Measurements from ENCODE around the gene SH3PXD2B.
"Not testable (repeated sequence)": the region's sequence is repeated elsewhere in the genome, so short reads cannot be mapped to it uniquely, and the experiment has no call there.

The SH3PXD2B gene

DNA sequence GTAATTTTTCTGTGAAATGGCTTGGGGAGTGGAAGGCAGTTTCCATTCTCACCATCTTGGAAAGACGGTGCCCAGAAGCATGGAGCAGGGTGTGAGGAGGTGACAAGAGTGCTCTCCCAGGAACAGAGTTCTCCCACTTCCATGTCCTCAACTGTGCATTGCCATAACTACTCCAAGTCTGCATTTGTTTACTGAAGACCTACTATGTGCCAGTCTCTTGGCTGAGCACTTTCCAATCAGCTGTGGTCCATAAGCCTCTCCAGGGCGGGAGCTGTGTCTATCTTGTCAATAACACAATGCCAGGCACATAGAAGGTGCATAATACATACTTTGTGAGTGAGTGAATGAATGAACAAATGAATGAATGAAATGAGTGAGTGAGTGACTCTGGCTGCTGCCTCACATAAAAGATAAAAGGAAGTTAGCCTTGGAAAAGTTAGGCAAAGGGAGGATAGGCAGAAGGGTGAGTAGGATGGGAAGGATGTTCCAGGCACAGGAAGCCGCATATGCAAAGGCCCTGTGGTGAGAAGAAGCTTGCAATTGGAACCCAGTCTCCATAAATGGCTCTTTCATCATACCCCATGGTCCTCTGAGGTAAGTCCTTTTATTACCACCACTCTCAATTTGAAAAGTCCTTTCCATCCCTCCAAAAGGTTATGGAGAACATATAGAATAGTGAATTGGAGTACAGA is 31.3 kb upstream of the SH3PXD2B start:
- DNase-seq, result no peak

DNA sequence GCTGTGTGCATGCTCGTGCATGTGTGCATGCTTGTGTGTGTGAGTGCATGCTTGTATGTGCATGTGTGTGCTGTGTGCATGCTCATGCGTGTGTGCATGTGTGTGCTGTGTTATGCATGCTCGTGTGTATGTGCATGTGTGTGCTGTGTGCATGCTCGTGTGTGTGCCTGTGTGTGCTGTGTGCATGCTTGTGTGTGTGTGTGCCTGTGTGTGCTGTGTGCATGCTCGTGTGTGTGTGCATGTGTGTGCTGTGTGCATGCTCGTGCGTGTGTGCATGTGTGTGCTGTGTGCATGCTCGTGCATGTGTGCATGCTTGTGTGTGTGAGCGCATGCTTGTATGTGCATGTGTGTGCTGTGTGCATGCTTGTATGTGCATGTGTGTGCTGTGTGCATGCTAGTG is 30.3 kb upstream of the SH3PXD2B start:
- DNase-seq, result no peak

DNA sequence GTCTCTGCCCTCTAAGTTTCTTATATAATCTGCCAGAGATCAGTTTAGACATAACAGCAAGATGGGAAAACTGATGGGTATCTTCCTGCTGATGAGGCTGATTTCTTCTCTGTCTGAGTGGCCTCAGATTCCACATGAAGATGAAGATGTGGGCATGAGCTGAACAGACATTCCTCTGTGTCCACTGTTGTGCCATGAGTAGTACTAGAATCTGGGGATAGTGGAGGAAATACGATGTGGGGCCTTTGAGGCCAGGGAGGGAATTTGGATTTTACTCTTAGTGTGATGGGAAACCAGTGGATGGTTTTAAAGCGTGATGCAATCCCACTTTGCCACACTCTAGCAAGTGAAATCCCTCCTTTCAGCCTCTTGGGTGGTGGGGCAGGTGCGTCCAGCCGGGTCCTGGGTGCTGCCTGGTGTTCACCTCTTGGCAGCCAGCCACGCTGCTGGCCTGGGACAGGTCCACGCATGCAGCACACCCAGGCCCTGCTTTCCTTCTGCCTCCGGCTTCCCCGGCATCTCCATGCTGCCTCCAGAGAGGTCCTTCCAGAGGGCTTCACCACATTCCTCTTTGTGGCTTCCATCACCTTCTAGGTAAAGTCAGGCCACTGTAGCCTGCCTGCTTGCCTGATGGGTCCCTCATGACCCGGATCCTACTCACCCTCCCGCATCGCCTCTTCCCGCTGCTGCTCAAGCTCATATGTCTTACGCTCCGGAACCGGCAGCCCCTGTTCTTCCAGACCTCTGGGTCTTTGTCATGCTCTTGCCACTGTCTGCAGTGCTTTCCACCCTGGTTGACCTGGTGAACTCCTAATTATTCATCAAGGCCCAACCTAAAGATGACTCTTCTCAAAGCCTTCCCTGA is 28.1 kb upstream of the SH3PXD2B start:
- no peak for DNase-seq

DNA sequence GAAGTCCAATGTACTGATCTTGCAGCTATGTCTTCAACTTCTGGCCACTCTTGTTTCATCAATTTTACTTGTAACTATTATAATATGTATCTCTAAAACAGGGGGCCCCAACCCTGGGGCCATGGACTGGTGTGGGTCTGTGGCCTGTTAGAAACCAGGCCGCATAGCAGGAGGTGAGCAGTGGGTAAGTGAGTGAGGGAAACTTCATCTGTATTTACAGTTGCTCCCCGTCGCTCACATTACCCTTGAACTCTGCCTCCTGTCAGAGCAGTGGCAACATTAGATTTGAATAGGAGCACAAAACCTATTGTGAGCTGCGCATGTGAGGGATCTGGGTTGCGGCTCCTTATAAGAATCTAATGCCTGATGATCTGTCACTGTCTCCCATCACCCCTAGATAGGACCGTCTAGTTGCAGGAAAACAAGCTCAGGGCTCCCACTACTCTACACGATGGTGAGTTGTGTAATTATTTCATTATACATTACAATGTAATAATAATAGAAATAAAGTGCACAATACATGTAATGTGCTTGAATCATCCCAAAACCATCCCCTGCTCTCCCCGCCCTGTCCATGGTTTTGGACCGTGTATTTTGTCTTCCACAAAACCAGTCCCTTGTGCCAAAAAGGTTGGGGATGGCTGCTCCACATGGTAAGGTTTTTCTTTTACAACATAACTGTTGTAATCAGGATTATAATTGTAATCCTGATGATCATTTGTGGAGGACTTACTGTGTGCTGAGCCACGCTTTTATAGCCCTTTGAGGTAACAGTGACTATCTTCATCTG is 26.9 kb upstream of the SH3PXD2B start:
- DNase-seq, result no peak

DNA sequence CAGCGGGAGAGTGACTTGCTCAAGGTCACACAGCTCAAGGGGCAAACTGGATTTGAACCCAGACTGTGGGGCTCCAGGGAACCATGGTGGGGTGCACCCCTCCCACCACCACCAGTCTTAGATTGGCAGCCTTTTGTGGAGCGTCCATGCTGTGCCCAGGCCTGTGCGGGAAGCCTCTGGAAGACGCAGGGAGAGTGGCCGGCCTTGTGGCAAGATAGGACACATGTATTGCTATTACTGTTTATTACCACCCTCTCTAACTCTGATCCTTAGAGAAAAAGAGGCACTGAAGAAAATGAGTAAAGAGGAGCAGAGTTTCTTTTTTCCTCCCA is 25.4 kb upstream of the SH3PXD2B start:
- no peak for DNase-seq

DNA sequence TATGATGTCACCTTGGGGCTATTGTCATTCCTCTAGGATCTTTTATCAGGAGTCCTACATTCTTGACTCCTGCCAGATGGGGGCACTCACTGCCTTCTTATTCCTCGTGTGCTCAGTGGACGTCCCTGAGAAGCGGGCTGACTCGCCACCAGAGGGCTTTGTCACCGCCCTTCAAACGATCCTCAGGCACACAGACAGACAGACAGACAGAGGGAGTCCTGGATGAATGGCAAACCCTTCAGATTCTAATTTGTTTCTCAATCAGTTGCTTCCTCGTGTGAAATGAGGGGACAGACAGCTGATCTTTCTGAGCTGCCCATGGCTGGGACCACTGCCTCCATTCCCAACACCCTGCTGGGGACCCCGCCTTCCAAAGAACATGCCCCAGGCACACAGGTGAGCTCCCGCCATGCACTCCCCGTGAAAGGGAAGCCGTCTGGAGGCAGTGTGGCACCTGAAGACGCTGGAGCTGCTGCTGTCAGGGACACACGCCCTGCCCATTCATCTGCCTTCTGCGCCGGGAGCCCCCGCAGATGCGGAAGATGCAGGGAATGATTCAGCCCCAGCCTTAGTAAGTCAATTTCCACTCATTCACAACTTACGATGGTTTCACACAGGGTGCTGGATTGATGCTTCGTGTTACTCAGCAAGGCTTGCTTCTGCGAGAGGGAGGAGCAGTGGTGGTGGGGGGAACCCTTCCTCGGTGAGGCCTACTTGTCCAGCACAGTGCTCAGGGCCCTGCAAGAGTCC is 24.9 kb upstream of the SH3PXD2B start:
- peak; percentile 86 for DNase-seq

DNA sequence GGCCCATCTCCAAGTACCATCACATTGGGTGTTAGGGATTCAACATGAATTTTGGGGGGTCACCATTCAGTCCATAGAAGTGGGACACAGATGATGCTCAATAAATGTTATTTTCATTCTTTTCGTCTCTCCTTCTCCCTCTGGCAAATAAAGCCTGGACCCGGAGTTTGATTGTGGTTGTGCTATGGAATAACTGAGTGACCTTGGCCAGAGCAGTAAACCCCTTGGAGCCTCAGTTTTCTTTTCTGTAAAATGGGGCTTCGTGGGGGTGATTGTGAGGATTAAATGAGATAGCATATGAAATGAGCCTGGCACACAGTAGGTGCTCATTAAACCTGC is 24.3 kb upstream of the SH3PXD2B start:
- not testable (repeated sequence) for DNase-seq

DNA sequence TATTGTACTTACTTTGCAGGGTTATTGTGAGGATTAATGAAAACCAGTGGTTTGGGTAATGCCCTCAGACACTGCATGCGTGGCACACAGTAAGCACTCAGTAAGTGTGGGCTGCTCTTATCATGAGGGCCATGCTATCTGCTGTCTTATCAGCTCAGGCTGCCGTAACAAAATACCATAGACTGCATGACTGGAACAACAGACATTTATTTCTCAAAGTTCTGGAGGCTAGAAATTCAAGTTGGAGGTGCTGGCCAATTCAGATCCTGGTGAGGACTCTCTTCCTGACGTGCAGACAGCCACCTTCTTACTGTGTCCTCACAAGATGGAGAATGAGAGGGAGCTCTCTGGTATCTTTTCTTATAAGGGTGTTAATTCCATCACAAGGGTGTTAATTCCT is 23.9 kb upstream of the SH3PXD2B start:
- no peak for DNase-seq

DNA sequence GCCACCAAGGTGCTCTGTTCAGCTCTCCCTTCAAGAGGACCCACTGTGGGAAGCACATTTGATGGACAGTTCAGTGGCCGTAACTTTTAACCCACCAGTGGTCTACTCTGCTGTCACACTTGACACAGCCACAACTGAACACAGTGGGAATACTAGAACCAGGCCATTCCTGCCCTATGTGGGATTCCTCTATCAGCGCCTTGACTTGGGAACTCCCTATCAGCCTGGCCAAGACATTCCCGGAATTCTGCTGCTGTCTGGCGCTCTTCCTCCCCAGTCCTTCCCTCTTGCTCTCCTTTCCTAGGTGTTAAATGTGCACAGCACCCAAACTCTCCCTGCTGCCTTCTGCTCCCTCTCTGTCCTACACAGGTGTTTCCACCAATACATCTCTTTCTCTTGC is 23.1 kb upstream of the SH3PXD2B start:
- DNase-seq, result no peak

DNA sequence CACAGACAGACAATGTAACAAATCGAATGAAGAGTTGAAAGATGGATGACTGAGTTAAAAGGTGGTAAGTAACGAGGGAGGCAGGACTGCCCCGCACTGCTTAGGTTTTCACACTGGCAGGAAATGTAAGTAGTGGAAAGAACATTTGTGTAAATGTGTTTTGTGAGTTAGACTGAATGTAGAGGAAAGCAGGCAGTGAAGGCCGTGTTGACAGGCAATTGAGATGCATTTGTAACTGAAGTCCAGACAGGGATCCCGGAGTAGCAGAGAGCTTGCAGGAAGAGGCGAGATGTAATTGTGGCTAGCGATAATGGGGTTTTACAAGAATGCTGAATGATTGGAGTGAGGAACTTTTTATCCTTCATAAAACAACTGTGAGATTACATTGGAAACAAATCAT is 20.0 kb upstream of the SH3PXD2B start:
- no peak for DNase-seq

DNA sequence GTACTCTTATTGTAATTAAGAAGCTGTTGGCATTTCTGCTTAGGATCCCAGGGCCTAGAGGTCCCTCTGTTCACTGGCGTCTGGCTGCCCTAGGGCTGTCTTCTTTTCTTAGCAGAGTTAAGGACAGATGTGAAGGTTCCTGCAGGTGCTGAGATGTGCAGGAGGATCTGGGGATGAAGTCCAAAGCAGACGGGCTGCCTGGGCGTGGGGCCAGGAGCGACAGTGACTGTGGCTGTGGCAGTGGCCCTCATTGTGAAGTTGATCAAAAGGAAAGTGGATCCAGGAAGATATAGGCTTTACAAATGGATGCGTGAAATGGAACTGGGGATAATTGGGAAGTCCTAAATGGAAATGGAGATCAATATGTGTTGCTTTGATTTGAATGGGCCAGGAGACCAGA is 19.1 kb upstream of the SH3PXD2B start:
- DNase-seq, result no peak

DNA sequence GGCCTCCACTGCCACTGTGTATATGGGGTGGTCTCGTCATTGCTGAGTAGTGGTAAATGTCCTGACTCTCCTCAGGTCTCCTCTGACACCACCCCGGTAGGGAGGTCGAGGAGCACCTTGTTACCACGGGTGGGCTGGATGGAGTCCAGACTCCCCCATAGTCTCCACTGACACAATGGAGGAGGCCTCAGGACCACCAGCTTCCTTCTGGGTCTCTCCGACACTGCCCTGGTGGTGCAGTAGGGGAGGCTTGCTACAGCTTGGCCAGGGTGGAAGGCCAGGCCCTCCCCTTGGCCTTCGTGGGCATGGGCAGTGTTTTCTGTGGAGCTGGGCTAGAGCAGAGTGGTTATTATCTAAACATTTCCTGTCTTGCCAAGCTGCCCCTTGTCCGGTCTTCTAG is 15.4 kb upstream of the SH3PXD2B start:
- DNase-seq, result no peak

DNA sequence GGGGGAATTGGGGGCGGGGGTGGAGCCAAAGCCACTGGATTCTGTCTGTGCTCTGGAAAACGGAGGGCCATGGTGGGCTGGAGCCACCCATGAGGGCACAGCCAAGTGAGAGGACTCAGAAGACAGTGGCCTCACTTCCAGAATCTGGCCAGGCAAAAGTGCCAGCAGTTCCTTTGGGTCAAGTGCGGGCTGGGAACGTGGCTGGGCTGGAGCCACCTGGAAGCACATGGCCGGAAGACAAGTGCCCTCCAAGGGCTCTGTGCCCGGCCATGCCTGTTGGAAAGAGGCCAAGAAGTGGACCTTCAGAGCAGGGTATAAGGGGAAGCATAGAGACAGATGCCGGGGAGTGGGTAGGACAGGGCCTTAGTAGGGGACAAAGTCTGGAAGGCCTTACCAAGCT is 11.7 kb upstream of the SH3PXD2B start:
- no peak for DNase-seq

DNA sequence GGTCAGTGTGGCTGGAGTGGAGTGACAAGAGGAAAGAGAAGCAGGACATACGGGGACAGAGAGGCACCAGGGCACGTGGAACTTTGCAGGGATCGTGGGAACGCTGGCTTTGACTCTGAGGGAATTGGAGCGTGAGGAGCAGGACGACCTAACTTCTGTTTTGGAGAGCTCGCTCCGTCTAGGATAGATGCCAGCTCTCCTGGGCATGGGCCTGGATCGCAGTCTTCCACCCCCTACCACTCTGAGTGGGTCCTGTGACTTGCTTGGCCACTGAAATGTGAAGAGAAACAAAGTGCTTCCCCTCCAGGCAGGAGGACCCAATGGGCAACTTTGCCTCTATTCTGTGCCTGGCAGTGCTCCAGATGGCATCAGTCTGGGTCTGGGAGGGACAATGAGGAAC is 8.7 kb upstream of the SH3PXD2B start:
- no peak for DNase-seq

DNA sequence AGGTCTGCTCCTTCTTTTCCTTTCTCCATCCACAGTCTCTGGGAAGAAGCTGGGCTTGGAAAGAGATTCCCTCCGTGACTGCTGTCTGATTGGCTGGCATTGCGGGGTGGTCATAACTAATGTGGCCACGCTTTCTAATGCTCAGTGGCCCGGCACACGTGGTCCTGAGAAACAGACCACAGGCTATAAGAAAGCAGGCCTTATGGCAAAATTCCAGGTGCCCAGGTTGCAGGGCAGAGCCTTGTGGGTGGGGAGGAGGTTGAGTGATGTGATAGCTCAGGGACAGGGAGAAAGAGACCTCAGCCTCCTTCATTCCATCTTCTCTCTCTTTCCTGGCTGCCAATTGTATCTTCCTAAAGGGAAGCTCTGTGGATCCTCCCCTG is 5.4 kb upstream of the SH3PXD2B start:
- DNase-seq, result no peak

DNA sequence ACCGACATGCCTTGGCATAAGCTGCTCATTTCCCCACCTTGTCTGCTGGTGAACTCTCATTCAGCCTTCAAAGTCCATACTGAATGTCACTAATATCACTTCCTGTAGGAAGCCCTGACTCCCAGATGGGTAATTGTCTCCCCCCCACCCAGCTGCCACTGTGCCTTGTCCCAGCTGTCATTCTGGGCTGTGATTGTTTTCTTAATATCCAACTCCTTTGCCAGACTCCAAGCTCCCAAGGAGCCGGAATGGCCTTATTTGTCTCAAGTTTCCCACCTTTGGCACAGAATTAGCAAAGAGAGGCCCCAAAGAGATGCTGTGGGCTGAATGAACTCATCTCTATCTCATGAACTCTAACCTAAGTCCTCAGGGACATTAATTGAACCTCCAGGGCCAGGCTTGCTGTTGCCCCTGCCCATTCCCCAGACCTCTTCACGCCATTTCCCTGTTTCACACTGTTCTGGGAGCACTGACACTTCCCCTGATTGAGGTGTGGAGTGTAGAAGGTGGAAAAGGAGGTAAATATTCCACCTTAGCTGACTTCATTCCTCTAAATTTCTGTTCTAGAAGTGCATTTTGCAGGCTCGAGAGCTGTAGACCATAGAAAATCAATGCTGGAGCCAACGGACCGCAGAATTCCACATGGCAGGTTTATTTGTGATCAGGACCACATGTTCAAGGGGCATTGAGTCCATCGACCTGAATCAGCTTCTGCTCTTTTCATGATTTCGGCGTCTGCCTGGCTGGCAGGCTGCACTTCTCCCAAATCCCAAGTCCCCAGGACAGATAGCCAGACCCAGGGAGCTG is 4.9 kb upstream of the SH3PXD2B start:
- DNase-seq, result no peak

DNA sequence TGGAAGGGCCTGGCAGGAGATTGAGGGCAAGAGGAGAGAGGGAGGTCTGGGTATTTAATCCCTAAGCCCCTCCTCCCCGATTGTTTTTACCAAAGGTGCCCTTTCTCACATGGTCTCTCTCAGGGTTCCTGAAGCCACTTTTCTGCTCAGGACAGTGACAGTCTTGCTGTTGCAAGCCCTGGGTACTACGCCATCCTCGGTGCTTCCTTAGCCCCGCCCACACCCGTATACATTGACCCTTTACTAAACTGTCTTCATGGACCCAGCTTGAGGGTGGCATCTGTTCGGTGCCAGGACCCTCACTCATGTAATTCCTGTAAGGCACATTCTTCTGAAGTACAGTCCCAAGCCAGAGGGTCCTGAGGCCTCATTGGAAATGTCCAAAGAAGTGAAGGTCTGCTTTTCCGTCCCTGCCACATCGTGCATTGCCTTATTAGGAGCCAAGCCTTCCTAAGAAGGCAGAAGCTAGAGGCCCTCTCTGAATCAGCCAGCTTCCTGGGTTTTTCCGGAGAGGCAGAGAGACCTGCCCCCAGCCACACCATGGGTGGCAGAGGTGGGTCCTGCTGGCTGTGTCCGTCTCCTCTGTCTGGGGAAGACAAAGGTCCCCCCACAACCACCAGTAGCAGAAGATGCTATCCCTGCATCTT is 1.9 kb upstream of the SH3PXD2B start:
- DNase-seq, result no peak

DNA sequence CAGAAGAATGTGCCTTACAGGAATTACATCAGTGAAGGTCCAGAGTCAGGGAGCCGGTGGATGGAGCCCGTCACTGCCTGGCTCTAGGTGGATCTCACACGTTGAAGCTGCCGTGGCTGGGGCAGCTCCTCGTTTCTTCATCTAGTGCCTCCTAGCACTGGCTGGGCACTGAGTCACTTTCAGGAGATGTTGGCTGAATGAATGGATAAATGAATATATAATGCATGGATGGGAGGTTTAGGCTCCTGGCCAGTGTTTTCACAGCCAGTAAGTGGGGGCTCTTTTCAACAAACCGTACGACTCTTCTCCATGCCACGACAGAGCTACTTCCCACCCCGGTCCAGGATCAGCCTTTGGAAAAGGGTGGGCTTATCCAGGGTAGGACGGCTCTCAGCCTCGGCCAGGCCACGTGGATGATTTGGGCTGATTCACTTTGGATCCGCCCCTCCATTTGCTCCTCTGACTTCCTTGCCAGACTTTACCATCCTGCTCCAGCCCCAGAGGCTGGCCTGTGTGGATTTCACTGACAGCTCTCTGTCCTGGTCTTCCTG is 1.3 kb upstream of the SH3PXD2B start:
- DNase-seq, result no peak

DNA sequence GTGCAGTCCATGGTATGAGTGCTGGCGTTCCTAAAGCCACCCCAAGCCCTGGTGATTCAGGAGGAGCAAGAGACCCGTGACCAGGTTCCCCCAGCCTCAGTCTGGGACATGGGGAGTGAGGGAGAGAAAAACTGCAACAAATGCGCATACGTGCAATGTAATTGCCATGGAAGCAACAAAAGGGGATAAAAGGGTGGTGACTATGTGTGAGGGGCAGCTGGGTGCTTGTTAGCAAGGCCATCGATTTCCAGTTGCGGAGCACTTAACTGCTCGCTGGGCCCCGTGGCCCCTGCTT is 709 bp upstream of the SH3PXD2B start:
- DNase-seq, result no peak

DNA sequence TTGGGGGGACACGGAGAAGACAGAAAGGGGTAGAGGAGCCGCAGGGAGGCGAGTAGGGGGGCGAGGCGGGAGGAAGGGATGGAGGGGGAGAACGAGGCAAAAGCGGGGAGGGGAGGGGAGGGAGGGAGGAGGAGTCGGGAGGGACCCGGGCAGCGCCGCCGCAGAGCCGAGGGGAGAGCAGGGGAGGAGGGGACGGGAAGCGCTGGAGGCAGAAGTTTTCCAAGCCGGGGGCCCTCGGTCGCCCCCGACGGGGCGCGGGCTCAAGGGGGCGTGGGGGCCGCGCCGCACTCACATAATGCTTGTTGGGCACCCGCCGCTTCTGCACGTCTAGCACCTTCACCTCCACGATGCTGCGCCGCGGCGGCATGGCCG is 353 bp downstream of the SH3PXD2B start:
- no peak for DNase-seq

DNA sequence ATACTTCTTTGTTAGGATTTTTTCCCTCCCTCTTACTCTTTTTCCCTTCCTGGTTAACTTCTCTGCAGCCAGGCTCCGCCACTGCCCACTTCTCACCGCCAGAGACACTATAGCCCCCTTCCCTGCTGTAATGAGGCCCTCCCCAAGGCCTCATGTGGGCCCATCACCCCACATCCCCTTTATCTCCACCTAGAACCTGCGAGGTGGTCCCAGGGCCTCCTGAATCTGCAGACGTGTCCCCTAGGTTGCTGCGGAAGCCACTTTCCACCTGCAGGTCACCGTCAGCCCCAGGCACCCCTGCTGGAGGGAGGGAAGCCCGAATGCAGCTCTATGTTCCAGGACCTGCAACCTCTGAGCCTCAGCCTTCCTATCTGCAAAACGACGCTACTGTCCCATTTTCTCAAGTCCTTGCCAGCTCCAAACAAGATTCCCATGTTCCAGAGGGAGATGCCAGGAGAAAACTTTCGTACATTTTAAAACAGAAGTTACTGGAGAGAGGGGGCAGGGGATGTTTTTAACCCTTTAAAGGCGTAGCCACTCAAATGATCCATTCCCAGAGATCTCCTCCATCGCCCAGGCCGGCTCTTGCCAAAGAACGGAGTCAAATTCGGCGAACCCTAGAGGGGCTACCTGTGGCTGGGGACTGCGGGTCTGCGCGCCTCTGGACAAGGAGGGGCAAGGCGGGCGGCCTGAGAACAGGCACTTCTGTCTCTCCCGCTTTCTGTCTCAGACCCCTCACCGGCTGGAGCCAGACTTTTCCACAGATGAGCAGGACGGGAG is 929 bp downstream of the SH3PXD2B start:
- no peak for DNase-seq
